HG03196 (cell line): ENCODE results near the gene ALKBH2.
"Not testable (repeated sequence)": the region's sequence is repeated elsewhere in the genome, so short reads cannot be mapped to it uniquely, and the experiment has no call there.

Experiments used
- ATAC-seq: cut with Tn5 transposase; IDR thresholded peaks from one replicate; pipeline ENCODE4 v1.9.1; 2021; ENCODE audit not compliant: unreplicated experiment

Gene ALKBH2

DNA sequence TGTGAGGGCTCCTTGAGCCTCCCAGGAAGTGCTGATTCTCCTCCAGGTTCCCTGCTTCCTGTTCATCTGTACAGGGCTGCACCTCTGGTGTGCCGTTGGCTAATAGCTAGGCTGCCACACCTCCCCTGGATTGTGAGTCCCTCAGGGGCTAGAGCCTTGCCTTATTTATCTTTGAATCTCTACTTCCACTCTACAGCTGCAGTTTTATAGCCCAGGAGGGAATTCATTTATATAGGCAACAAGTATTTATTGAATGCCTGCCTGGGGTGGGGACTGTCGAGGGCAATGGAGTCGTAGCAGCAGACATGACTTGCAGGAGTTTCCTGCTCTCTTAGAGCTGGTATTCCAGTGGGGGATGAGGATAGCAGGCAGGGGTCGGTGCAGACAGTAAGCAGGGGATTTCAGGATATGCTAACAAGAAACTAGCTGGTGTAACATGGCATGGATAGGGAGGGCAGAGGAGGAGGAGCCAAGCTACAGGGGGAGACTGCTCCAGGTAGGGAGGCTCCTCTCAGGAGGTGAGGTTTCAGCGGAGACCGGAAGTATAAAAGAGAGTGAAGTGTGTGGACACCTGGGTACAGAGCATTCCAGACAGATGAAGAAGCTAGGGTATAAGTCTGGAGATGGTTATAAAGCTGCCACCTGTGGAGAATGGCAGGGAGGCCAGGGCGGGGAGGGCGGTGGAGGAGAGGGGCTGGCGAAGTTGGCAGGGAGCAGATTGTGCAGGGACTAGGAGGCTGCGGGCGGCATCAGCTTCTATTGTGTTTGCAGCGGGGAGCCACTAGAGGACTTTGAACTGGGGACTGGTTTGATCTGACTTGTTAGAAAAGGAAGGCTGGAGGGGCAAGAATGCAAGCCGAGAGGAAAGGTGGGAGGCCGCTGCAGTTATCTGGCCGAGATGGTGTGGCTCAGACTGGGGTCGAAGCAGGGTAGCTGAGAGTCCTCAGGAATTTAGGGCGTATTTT lies 23.7 kb downstream of the ALKBH2 start:
- no peak for ATAC-seq

DNA sequence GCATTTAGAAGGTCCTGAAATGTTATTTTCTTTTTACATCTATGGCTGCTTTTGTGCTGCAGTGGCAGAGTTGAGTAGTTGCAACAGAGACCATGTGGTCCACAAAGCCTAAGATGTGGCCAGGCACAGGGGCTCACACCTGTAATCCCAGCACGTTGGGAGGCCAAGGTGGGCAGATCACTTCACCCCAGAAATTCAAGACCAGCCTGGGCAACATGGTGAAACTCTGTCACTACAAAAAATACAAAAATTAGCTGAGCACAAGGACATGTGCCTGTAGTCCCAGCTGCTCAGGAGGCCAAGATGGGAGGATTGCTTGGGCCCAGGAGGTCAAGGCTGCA lies 27.4 kb downstream of the ALKBH2 start:
- no peak for ATAC-seq

DNA sequence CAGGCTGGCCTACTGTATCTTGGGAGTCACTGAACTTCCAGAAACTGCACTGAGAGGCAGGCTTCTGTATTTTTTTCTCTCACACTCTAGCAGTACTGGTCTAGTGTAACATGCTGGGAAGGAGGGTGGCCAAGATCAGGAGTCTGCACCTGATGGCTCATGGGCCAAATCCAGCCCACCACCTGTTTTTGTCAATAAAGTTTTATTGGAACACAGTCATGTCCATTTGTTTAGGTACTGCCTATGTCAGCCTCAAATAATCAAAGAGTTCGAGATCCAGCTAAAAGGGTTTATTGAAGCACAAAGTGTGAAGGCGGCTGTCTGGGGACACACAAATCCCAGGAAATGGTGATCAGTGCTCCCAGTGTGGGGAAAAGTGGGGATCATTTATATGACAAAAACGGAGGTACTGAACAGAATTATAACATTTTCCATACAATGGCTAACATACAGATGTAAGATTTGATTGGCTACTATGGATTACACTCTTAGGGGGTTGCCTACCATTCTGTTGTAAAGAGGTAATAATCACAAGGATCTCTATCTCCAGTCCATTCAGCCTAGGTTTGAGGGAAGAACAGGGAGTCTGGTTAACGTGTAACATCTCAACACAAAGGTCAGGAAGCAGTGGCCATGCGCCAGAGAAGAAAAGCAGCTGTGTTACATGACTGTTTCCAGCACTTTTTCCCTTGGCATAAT lies 28.0 kb downstream of the ALKBH2 start:
- no peak for ATAC-seq

DNA sequence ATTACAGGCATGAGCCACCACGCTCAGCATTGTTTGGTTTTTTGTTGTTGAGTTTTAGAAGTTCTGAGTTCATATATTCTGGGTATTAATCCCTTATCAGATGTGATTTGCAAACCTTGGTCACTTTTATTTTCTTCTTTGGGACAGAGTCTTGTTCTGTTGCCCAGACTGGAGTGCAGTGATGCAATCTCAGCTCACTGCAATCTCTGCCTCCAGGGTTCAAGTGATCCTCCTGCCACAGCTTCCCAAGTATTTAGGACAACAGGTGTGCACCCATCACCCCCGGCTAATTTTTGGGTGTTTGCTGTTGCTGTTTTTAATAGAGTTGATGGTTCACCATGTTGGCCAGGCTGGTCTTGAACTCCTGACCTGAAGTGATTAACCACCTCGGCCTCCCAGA lies 29.1 kb downstream of the ALKBH2 start:
- no peak for ATAC-seq

DNA sequence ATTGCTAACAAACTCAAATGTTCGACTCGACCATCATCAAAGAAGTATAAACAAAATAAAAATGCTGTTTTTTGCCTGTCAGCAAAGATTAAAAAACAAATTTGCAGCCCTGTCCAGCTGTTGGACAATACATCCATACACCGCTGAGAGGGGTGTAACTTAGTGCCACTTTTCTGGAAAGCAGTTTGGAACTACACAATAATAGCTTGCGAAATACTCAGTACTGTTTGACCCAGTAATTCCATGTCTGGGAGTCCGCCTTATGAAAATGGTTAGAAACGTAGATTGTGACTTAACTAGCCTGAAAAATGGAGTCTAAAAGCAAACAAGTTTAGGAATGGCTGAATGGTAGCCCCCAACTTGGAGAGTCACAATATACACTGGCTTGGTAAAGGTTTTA lies 34.5 kb downstream of the ALKBH2 start:
- ATAC-seq = no peak

DNA sequence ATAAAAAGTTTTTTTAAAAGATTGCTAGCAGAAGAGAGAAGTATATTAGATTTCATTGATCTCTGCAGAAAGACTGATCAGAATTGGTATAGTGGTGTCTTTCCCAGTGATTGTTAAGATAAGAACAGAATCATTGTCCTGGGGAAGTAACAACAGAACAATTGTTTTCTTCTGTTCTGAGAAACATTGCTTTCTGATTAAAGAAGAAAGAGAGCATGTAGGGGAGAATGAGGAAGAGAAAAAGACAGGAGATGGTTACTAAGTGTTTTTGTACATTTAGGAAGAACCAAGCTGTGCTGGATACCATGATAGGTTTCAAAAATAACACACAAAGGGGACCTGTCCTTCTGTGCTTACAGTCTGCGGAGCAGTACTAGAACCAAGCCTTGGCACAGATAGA lies 35.9 kb downstream of the ALKBH2 start:
- no peak for ATAC-seq

DNA sequence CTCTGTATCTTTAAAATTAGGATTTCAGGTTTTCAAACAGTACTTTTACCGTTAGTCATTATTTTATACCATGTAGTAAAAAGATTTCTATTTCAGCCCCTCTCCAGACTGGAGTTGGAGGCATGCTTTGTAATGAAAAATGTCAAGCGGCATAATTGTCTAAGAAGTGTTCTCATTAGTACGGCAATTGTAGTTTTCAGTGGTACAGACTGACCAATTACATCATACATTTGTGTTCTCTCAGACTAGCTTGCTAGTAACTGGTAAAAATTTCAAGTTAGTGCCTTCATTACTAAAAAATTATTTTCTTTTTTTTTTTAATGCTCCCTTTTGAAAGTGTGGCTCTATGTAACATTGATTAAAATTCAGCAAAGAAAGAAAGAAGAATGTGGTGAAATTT lies 36.4 kb downstream of the ALKBH2 start:
- ATAC-seq = no peak

DNA sequence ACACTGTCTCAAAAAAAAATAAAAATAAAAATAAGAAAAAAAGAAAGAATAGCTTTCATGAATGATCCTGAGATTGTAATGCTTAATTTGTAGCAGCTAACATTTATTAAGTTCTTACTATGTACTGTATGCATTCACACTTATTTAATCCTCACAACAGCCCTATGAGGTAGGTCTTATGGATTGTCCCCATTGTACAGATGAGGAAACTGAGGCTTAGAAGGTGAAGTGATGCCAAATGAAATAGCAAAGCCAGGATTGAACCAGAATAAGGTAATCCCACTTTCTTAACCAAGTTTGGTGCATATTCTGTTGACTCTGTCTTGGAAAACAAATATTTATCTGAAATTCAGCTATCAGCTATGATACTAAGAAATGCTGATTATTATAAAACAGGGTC lies 38.8 kb downstream of the ALKBH2 start:
- no peak for ATAC-seq

DNA sequence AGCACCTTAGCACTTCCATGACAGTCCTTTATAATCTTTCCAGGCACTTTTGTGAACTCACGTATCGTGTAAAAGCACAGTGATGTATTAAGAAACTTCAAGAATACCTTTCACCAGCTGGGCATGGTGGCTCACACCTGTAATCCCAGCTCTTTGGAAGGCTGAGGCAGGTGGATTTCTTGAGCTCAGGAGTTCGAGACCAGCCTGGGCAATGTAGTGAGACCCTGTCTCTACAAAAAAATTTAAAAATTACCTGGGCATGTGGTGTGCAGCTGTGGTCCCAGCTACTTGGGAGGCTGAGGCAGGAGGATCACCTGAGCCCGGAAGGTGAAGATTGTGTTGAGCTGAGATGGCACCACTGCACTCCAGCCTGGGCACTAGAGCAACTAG lies 39.2 kb downstream of the ALKBH2 start:
- not testable (repeated sequence) for ATAC-seq

DNA sequence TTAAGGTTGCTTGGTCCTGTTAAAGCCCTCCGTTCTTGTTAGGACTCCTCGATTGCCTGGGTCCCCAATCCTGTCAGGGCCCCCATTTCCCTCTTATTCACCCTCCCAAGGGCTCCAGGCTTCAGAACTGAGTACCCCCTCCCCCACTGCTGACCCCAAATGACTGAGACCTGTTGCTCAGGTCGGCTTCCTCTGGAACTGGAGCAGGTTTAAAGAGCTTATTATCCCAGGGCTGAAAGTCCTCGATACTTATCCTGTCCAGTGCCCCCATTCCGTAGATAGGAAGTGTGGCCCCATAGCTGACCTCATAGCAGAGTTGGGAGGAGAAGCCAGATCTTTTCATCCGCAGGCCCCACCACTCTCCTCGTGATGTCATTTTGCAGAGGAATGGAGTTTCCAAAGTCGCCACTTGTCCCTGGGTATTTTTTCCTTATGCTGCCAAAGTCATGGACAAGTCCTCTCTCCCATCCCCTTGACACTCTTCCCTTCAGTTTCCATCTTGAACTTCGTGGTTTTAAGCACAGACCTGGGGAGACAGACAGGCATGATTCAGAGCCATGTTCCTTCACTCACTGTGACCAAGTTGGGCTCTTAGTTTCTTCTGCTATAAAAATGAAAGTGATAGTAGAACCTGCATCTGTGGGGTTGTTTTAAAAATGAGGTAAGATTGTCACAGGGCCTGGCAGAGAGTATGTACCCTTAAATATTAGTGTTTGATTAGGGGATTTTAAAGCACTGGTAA lies 39.7 kb downstream of the ALKBH2 start:
- ATAC-seq = no peak

DNA sequence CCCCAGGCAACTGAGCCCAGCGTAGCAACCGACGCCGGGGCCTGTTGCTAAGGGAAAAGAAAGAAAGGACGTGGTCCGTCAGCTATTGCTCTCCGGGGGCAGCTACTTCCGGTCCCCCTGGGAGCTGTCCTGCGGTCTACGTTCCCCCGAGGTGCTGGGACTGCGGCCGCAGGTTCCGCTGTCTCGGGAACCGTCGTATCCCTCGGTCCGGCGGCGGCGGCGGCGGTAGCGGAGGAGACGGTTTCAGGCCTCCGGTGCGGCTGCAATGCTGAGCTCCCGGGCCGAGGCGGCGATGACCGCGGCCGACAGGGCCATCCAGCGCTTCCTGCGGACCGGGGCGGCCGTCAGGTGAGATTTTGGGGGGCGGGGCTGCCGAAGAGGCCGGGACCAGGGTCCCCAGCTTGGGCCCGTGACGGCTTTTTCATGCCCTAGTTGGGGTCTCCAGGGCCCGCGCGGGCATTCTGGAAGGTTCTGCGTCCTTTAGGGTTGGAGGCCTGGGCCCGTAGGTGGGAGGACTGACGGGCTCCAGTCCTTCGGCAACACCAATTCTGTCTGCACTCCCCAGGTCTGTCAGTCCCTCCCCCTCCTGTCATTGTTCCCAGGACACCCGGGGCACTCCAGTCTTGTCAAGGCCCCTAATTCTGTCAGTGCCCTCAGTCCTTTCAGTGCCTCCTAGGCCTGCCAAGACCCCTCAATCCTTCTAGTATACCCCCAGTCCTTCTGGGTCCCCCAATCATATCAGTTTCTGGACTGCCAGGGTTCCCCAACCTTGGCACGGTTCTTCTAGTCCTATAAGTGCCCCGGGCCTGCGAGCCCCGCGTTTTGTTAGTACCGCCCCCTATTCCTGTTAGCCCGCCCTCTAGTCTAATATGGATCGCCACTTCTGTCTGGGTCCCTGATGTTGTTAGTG lies 40.6 kb downstream of the ALKBH2 start, which contains the start of gene USP30:
USP30 (plus strand) TSS at position 163 of the 910 bp plus-strand sequence; CDS start at position 266, 103 bp downstream.
- peak; percentile 74 for ATAC-seq

DNA sequence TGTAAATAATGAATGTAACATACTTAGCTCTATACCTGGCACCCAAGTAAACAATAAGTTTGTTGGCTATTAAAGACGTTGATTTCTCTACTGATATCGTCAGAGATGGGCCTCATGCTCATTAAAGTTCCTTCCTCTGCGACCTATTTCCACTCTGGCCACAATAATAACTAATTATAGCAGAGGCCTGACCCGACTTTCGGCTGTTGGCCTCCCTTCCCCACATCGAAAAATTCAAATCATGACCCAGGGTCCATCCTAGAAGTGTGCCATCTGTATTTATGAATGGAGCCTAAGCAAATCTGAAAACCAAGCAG lies 41.2 kb downstream of the ALKBH2 start:
- ATAC-seq = no peak

DNA sequence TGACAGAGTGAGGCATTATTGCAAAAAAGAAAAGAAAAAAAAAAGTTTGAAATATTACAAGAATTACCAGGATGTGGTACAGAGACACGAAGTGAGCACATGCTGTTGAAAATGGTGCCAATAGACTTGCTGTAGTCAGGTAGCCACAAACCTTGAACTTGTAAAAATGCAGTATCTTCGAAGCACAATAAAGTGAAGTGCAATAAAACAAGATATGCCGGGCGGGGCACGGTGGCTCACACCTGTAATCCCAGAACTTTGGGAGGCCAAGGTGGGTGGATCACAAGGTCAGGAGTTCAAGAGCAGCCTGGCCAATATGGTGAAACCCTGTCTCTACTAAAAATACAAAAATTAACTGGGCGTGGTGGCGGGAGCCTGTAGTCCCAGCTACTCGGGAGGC lies 43.5 kb downstream of the ALKBH2 start:
- not testable (repeated sequence) for ATAC-seq

DNA sequence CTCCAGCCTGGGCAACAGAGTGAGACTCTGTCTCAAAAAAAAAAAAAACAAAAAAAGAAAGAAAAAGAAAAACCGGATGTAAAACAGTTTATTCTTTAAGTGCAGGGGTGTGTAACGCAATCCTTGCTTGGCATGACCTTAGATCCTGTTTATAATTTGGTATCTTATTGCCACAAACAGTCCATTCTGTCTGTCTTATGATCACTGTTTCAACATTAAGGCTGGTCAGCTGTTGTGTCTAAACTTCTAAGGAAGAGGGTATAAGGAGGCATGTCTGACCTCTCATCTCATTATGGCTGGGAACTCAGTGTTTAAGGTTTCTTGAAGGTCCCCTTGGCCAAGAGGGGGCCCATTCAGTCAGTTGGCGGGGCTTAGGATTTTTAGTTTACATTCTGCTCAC lies 44.6 kb downstream of the ALKBH2 start:
- ATAC-seq = not testable (repeated sequence)

DNA sequence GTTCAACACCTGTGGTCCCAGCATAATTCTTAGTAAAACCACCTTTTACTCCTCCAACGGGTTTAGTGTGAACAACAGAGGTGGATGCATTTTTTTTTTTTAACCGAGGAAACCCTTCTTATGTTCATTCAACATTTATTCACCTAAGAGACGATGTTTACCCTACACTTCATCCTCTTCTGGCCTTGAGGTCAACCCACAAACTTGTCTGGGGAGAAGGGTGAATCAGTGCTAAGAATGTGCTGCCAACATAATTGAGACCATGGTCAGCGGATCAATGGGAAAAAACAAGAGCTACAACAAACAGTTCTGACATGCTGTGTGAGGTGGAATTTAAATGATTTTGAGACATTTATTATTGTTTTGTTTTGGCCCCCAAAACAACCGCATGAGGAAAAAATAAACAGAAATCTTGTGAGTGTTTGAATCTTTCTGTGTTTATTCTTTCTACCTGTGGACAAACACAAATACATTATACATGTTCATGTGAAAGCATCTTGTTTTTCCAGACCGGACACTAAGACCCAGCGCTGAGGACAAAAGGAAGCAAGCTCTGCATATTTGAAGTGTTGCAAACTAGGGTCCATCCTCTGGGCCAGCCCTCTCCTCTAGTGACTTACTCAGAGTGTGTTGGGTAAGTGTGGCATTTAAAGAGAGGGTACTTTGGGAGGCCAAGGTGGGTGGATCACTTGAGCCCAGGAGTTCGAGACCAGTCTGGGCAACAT lies 46.0 kb downstream of the ALKBH2 start:
- ATAC-seq = no peak

DNA sequence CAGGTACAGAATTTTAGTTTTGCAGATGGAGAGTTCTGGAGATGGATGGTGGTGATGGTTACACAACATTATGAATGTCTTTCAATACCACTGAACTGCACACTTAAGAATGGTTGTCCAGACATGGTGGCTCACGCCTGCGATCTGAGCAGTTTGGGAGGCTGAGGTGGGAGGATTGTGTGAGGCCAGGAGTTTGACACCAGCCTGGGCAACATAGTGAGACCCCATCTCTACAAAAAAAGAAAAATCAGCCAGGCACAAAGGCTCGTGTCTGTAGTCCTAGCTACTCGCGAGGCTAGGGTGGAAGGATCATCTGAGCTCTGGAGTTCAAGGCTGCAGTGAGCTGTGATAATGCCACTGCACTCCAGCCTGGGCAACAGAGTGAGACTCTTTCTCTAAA lies 49.0 kb downstream of the ALKBH2 start:
- no peak for ATAC-seq
